Measurements from ENCODE around the gene ASB15.

The ASB15 gene

GRCh38 chr7:123662293-123662692, 60.7 kb downstream of the ASB15 start:
- WGBS (ENCODE audit: insufficient coverage) = 94% methylated on average over 15 of the region's 15 CpGs
- POLR2A ChIA-PET = no interaction called here
- CTCF ChIA-PET = no interaction called here

GRCh38 chr7:123662755-123663154, 61.1 kb downstream of the ASB15 start:
- H3K36me3 ChIP-seq (ENCODE audit: control insufficient read depth in 4 of 4, insufficient read depth in 4 of 4, low read length in 3 of 4) = no peaks in the 10 kb centered on the region
- H3K9me3 ChIP-seq (ENCODE audit: control extremely low read depth in 1 of 5, control insufficient read depth in 4 of 5, insufficient read depth in 2 of 5, low read depth in 1 of 5, low read length in 4 of 5) = no peaks in the 10 kb centered on the region
- peaks cover 0 to 10% (median 0%) of the 10 kb centered on the region in 5 experiments for H3K27me3 ChIP-seq (replicated peaks in 2 of 5; ENCODE audit: control insufficient read depth in 4 of 5, insufficient read depth in 5 of 5, low read length in 4 of 5)
- ChIA-PET POLR2A (no interaction called here), CTCF (no interaction called here)
- DNase-seq = no peak
- WGBS (ENCODE audit: insufficient coverage) = 73% methylated on average over 2 of the region's 3 CpGs
- no peak overlapping the region for H3K4me3 ChIP-seq (ENCODE audit: control insufficient read depth in 1 of 7, extremely low read depth in 1 of 7, insufficient read depth in 4 of 7, low read depth in 2 of 7, low read length in 6 of 7)
- no peaks in the 10 kb centered on the region for H3K4me1 ChIP-seq (ENCODE audit: control extremely low read depth in 1 of 4, control insufficient read depth in 4 of 4, insufficient read depth in 4 of 4, low read length in 3 of 4)
- no peak overlapping the region for H3K27ac ChIP-seq (ENCODE audit: insufficient read depth in 1 of 2, low read depth in 1 of 2, low read length in 2 of 2, poor library complexity in 1 of 2, severe bottlenecking in 2 of 2)

More at GRCh38 chr7:123662293-123662692, 60.7 kb downstream of the ASB15 start:
- H3K27ac ChIP-seq (ENCODE audit: insufficient read depth in 1 of 2, low read depth in 1 of 2, low read length in 2 of 2, poor library complexity in 1 of 2, severe bottlenecking in 2 of 2) = no peak overlapping the region
- no peaks in the 10 kb centered on the region for H3K36me3 ChIP-seq (ENCODE audit: control insufficient read depth in 4 of 4, insufficient read depth in 4 of 4, low read length in 3 of 4)
- H3K9me3 ChIP-seq (ENCODE audit: control extremely low read depth in 1 of 5, control insufficient read depth in 4 of 5, insufficient read depth in 2 of 5, low read depth in 1 of 5, low read length in 4 of 5) = no peaks in the 10 kb centered on the region
- no peak for DNase-seq
- H3K4me3 ChIP-seq (ENCODE audit: control insufficient read depth in 1 of 7, extremely low read depth in 1 of 7, insufficient read depth in 4 of 7, low read depth in 2 of 7, low read length in 6 of 7) = no peak overlapping the region
- no peaks in the 10 kb centered on the region for H3K4me1 ChIP-seq (ENCODE audit: control extremely low read depth in 1 of 4, control insufficient read depth in 4 of 4, insufficient read depth in 4 of 4, low read length in 3 of 4)
- H3K27me3 ChIP-seq (replicated peaks in 2 of 5; ENCODE audit: control insufficient read depth in 4 of 5, insufficient read depth in 5 of 5, low read length in 4 of 5) = peaks cover 0 to 10% (median 0%) of the 10 kb centered on the region in 5 experiments

- no peak overlapping the region for H3K27ac ChIP-seq (ENCODE audit: insufficient read depth in 1 of 2, low read depth in 1 of 2, low read length in 2 of 2, poor library complexity in 1 of 2, severe bottlenecking in 2 of 2)
- 96% methylated on average over 4 of the region's 6 CpGs for WGBS (ENCODE audit: insufficient coverage)
- CTCF ChIA-PET = no interaction called here
Observed at GRCh38 chr7:123663200-123663599, 61.6 kb downstream of the ASB15 start.

GRCh38 chr7:123665157-123665556, 63.5 kb downstream of the ASB15 start:
- 100% methylated on average over 1 of the region's 2 CpGs for WGBS (ENCODE audit: insufficient coverage)
- no peaks in the 10 kb centered on the region for H3K4me1 ChIP-seq (ENCODE audit: control extremely low read depth in 1 of 4, control insufficient read depth in 4 of 4, insufficient read depth in 4 of 4, low read length in 3 of 4)
- DNase-seq = no peak
- no peak overlapping the region for H3K4me3 ChIP-seq (ENCODE audit: control insufficient read depth in 1 of 7, extremely low read depth in 1 of 7, insufficient read depth in 4 of 7, low read depth in 2 of 7, low read length in 6 of 7)
- CTCF ChIA-PET = interaction anchor here (0.9 kb wide), 1 partner anchor 200 kb away, joined by 3 read pairs; no protein-coding TSS in a partner anchor
- no peaks in the 10 kb centered on the region for H3K36me3 ChIP-seq (ENCODE audit: control insufficient read depth in 4 of 4, insufficient read depth in 4 of 4, low read length in 3 of 4)
- H3K27ac ChIP-seq (ENCODE audit: insufficient read depth in 1 of 2, low read depth in 1 of 2, low read length in 2 of 2, poor library complexity in 1 of 2, severe bottlenecking in 2 of 2) = no peak overlapping the region
- H3K9me3 ChIP-seq (ENCODE audit: control extremely low read depth in 1 of 5, control insufficient read depth in 4 of 5, insufficient read depth in 2 of 5, low read depth in 1 of 5, low read length in 4 of 5) = no peaks in the 10 kb centered on the region
- peaks cover 0 to 8% (median 0%) of the 10 kb centered on the region in 5 experiments for H3K27me3 ChIP-seq (replicated peaks in 2 of 5; ENCODE audit: control insufficient read depth in 4 of 5, insufficient read depth in 5 of 5, low read length in 4 of 5)
- POLR2A ChIA-PET = no interaction called here

More at GRCh38 chr7:123663200-123663599, 61.6 kb downstream of the ASB15 start:
- Histone ChIP-seq H3K4me3 (ENCODE audit: control insufficient read depth in 1 of 7, extremely low read depth in 1 of 7, insufficient read depth in 4 of 7, low read depth in 2 of 7, low read length in 6 of 7) (no peak overlapping the region), H3K27me3 (replicated peaks in 2 of 5; ENCODE audit: control insufficient read depth in 4 of 5, insufficient read depth in 5 of 5, low read length in 4 of 5) (peaks cover 0 to 10% (median 0%) of the 10 kb centered on the region in 5 experiments), H3K4me1 (ENCODE audit: control extremely low read depth in 1 of 4, control insufficient read depth in 4 of 4, insufficient read depth in 4 of 4, low read length in 3 of 4) (no peaks in the 10 kb centered on the region), H3K36me3 (ENCODE audit: control insufficient read depth in 4 of 4, insufficient read depth in 4 of 4, low read length in 3 of 4) (no peaks in the 10 kb centered on the region), H3K9me3 (ENCODE audit: control extremely low read depth in 1 of 5, control insufficient read depth in 4 of 5, insufficient read depth in 2 of 5, low read depth in 1 of 5, low read length in 4 of 5) (no peaks in the 10 kb centered on the region)
- POLR2A ChIA-PET = no interaction called here
- DNase-seq = no peak

- WGBS (ENCODE audit: insufficient coverage) = 100% methylated on average over 1 of the region's 1 CpG
- ChIA-PET CTCF (interaction anchor here (0.9 to 1.4 kb wide), 2 partner anchors 16 to 199 kb away, joined by 3 to 4 read pairs; no protein-coding TSS in a partner anchor), POLR2A (no interaction called here)
Observed at GRCh38 chr7:123665896-123666295, 64.3 kb downstream of the ASB15 start.

GRCh38 chr7:123666492-123666891, 64.9 kb downstream of the ASB15 start:
- peaks cover 0 to 8% (median 0%) of the 10 kb centered on the region in 5 experiments for H3K27me3 ChIP-seq (replicated peaks in 2 of 5; ENCODE audit: control insufficient read depth in 4 of 5, insufficient read depth in 5 of 5, low read length in 4 of 5)
- no peaks in the 10 kb centered on the region for H3K4me1 ChIP-seq (ENCODE audit: control extremely low read depth in 1 of 4, control insufficient read depth in 4 of 4, insufficient read depth in 4 of 4, low read length in 3 of 4)
- ChIA-PET CTCF (interaction anchor here (1.4 kb wide), 1 partner anchor 16 kb away, joined by 4 read pairs; no protein-coding TSS in a partner anchor), POLR2A (no interaction called here)
- no peak overlapping the region for H3K4me3 ChIP-seq (ENCODE audit: control insufficient read depth in 1 of 7, extremely low read depth in 1 of 7, insufficient read depth in 4 of 7, low read depth in 2 of 7, low read length in 6 of 7)
- no peak for DNase-seq
- no peaks in the 10 kb centered on the region for H3K9me3 ChIP-seq (ENCODE audit: control extremely low read depth in 1 of 5, control insufficient read depth in 4 of 5, insufficient read depth in 2 of 5, low read depth in 1 of 5, low read length in 4 of 5)
- WGBS (ENCODE audit: insufficient coverage) = no CpG with 5 or more reads among the region's 1 CpG
- H3K36me3 ChIP-seq (ENCODE audit: control insufficient read depth in 4 of 4, insufficient read depth in 4 of 4, low read length in 3 of 4) = no peaks in the 10 kb centered on the region
- no peak overlapping the region for H3K27ac ChIP-seq (ENCODE audit: insufficient read depth in 1 of 2, low read depth in 1 of 2, low read length in 2 of 2, poor library complexity in 1 of 2, severe bottlenecking in 2 of 2)

More at GRCh38 chr7:123665896-123666295, 64.3 kb downstream of the ASB15 start:
- no peaks in the 10 kb centered on the region for H3K4me1 ChIP-seq (ENCODE audit: control extremely low read depth in 1 of 4, control insufficient read depth in 4 of 4, insufficient read depth in 4 of 4, low read length in 3 of 4)
- DNase-seq = no peak
- no peak overlapping the region for H3K4me3 ChIP-seq (ENCODE audit: control insufficient read depth in 1 of 7, extremely low read depth in 1 of 7, insufficient read depth in 4 of 7, low read depth in 2 of 7, low read length in 6 of 7)
- peaks cover 0 to 8% (median 0%) of the 10 kb centered on the region in 5 experiments for H3K27me3 ChIP-seq (replicated peaks in 2 of 5; ENCODE audit: control insufficient read depth in 4 of 5, insufficient read depth in 5 of 5, low read length in 4 of 5)
- no peaks in the 10 kb centered on the region for H3K36me3 ChIP-seq (ENCODE audit: control insufficient read depth in 4 of 4, insufficient read depth in 4 of 4, low read length in 3 of 4)
- H3K27ac ChIP-seq (ENCODE audit: insufficient read depth in 1 of 2, low read depth in 1 of 2, low read length in 2 of 2, poor library complexity in 1 of 2, severe bottlenecking in 2 of 2) = no peak overlapping the region
- H3K9me3 ChIP-seq (ENCODE audit: control extremely low read depth in 1 of 5, control insufficient read depth in 4 of 5, insufficient read depth in 2 of 5, low read depth in 1 of 5, low read length in 4 of 5) = no peaks in the 10 kb centered on the region

- DNase-seq = no peak
- ChIA-PET POLR2A (no interaction called here), CTCF (interaction anchor here (1.2 kb wide), 1 partner anchor 12 kb away, joined by 3 read pairs; no protein-coding TSS in a partner anchor)
- Histone ChIP-seq H3K27me3 (replicated peaks in 2 of 5; ENCODE audit: control insufficient read depth in 4 of 5, insufficient read depth in 5 of 5, low read length in 4 of 5) (peaks cover 0 to 3% (median 0%) of the 10 kb centered on the region in 5 experiments), H3K27ac (ENCODE audit: insufficient read depth in 1 of 2, low read depth in 1 of 2, low read length in 2 of 2, poor library complexity in 1 of 2, severe bottlenecking in 2 of 2) (no peak overlapping the region), H3K4me3 (ENCODE audit: control insufficient read depth in 1 of 7, extremely low read depth in 1 of 7, insufficient read depth in 4 of 7, low read depth in 2 of 7, low read length in 6 of 7) (no peak overlapping the region), H3K4me1 (ENCODE audit: control extremely low read depth in 1 of 4, control insufficient read depth in 4 of 4, insufficient read depth in 4 of 4, low read length in 3 of 4) (no peaks in the 10 kb centered on the region), H3K9me3 (ENCODE audit: control extremely low read depth in 1 of 5, control insufficient read depth in 4 of 5, insufficient read depth in 2 of 5, low read depth in 1 of 5, low read length in 4 of 5) (no peaks in the 10 kb centered on the region), H3K36me3 (ENCODE audit: control insufficient read depth in 4 of 4, insufficient read depth in 4 of 4, low read length in 3 of 4) (no peaks in the 10 kb centered on the region)
- 99% methylated on average over 7 of the region's 7 CpGs for WGBS (ENCODE audit: insufficient coverage)
Observed at GRCh38 chr7:123669485-123669884, 67.9 kb downstream of the ASB15 start.
